Measurements from ENCODE around the gene CBFB. TPM values are rescaled to one million over a fixed set of nuclear protein-coding genes. Genes with fewer than 3 reads are reported as not detected.

The CBFB gene
- total and polyA plus RNA-seq, 2 experiments from 2014 or later, result 26.1 to 26.9 TPM

DNA sequence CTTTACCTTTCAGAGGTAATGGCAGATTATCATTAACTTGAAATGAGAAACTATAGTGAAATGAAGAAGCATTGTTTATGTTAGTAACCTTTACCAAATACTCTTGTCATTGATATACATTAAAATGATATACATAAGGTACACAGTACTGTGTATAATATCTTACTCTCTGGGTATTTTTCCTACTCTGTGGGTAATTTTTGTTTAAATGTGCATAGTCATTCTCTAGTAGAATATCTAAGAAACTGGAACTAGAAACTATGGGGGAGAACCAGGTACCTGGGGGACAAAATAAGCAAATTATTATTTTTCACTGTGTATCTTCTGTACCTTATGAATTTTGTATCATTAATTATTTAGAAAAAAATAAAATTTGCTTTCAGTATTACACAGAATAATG lies 60.2 kb downstream of the CBFB start:
- no peak overlapping the region for H3K27ac ChIP-seq (ENCODE audit: low read depth)
- no peak overlapping the region for H2AFZ ChIP-seq
- Mint-ChIP-seq H3K4me3 (no peak overlapping the region), H3K4me1 (no peaks in the 10 kb centered on the region), H3K9me3 (no peaks in the 10 kb centered on the region), H3K27me3 (ENCODE audit: insufficient read depth, low read depth, poor library complexity) (no peaks in the 10 kb centered on the region), H3K27ac (no peak overlapping the region), H3K36me3 (ENCODE audit: low read depth) (no peaks in the 10 kb centered on the region)
- no peaks in the 10 kb centered on the region for H4K20me1 ChIP-seq (replicated peaks; ENCODE audit: insufficient read depth)
- no peak overlapping the region for H3K4me3 ChIP-seq
- H3K4me2 ChIP-seq, result no peak overlapping the region
- ATAC-seq, result no peak
- H3K27me3 ChIP-seq (ENCODE audit: insufficient read depth), result no peaks in the 10 kb centered on the region
- H3K9me2 ChIP-seq (ENCODE audit: insufficient read depth), result no peaks in the 10 kb centered on the region
- H3F3A ChIP-seq (replicated peaks; ENCODE audit: low read depth), result no peaks in the 10 kb centered on the region
- no peaks in the 10 kb centered on the region for H3K79me2 ChIP-seq (replicated peaks; ENCODE audit: insufficient read depth)
- TF ChIP-seq CREB1 (CRISPR knock-in tag; IDR thresholded peaks at IDR 0.05; ENCODE audit: low read depth) (no peak), ETS1 (IDR thresholded peaks at IDR 0.05) (no peak), EZH2 (IDR thresholded peaks at IDR 0.05; ENCODE audit: low read depth, unreplicated experiment) (no peak), STAT1 (IDR thresholded peaks at IDR 0.05; ENCODE audit: unreplicated experiment) (no peak), ZNF331 (CRISPR knock-in tag; IDR thresholded peaks at IDR 0.05; ENCODE audit: low read depth) (no peak), JUNB (IDR thresholded peaks at IDR 0.05; ENCODE audit: unreplicated experiment) (no peak), EZH2phosphoT487 (IDR thresholded peaks at IDR 0.05; ENCODE audit: unreplicated experiment) (no peak), POLR2AphosphoS5 (IDR thresholded peaks at IDR 0.05; ENCODE audit: low read depth) (no peak)
- TF ChIP-seq, protein P1, sequence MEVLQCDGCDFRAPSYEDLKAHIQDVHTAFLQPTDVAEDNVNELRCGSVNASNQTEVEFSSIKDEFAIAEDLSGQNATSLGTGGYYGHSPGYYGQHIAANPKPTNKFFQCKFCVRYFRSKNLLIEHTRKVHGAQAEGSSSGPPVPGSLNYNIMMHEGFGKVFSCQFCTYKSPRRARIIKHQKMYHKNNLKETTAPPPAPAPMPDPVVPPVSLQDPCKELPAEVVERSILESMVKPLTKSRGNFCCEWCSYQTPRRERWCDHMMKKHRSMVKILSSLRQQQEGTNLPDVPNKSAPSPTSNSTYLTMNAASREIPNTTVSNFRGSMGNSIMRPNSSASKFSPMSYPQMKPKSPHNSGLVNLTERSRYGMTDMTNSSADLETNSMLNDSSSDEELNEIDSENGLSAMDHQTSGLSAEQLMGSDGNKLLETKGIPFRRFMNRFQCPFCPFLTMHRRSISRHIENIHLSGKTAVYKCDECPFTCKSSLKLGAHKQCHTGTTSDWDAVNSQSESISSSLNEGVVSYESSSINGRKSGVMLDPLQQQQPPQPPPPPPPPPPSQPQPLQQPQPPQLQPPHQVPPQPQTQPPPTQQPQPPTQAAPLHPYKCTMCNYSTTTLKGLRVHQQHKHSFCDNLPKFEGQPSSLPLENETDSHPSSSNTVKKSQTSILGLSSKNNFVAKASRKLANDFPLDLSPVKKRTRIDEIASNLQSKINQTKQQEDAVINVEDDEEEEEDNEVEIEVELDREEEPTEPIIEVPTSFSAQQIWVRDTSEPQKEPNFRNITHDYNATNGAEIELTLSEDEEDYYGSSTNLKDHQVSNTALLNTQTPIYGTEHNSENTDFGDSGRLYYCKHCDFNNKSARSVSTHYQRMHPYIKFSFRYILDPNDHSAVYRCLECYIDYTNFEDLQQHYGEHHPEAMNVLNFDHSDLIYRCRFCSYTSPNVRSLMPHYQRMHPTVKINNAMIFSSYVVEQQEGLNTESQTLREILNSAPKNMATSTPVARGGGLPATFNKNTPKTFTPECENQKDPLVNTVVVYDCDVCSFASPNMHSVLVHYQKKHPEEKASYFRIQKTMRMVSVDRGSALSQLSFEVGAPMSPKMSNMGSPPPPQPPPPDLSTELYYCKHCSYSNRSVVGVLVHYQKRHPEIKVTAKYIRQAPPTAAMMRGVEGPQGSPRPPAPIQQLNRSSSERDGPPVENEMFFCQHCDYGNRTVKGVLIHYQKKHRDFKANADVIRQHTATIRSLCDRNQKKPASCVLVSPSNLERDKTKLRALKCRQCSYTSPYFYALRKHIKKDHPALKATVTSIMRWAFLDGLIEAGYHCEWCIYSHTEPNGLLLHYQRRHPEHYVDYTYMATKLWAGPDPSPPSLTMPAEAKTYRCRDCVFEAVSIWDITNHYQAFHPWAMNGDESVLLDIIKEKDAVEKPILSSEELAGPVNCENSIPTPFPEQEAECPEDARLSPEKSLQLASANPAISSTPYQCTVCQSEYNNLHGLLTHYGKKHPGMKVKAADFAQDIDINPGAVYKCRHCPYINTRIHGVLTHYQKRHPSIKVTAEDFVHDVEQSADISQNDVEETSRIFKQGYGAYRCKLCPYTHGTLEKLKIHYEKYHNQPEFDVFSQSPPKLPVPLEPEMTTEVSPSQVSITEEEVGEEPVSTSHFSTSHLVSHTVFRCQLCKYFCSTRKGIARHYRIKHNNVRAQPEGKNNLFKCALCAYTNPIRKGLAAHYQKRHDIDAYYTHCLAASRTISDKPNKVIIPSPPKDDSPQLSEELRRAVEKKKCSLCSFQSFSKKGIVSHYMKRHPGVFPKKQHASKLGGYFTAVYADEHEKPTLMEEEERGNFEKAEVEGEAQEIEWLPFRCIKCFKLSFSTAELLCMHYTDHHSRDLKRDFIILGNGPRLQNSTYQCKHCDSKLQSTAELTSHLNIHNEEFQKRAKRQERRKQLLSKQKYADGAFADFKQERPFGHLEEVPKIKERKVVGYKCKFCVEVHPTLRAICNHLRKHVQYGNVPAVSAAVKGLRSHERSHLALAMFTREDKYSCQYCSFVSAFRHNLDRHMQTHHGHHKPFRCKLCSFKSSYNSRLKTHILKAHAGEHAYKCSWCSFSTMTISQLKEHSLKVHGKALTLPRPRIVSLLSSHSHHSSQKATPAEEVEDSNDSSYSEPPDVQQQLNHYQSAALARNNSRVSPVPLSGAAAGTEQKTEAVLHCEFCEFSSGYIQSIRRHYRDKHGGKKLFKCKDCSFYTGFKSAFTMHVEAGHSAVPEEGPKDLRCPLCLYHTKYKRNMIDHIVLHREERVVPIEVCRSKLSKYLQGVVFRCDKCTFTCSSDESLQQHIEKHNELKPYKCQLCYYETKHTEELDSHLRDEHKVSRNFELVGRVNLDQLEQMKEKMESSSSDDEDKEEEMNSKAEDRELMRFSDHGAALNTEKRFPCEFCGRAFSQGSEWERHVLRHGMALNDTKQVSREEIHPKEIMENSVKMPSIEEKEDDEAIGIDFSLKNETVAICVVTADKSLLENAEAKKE (CRISPR knock-in tag; IDR thresholded peaks at IDR 0.05), result no peak
- TF ChIP-seq, protein P2, sequence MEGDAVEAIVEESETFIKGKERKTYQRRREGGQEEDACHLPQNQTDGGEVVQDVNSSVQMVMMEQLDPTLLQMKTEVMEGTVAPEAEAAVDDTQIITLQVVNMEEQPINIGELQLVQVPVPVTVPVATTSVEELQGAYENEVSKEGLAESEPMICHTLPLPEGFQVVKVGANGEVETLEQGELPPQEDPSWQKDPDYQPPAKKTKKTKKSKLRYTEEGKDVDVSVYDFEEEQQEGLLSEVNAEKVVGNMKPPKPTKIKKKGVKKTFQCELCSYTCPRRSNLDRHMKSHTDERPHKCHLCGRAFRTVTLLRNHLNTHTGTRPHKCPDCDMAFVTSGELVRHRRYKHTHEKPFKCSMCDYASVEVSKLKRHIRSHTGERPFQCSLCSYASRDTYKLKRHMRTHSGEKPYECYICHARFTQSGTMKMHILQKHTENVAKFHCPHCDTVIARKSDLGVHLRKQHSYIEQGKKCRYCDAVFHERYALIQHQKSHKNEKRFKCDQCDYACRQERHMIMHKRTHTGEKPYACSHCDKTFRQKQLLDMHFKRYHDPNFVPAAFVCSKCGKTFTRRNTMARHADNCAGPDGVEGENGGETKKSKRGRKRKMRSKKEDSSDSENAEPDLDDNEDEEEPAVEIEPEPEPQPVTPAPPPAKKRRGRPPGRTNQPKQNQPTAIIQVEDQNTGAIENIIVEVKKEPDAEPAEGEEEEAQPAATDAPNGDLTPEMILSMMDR (conservative IDR thresholded peaks at IDR 0.05; ENCODE audit: low read depth in 2 of 2), result no peak
- TF ChIP-seq, protein P3, sequence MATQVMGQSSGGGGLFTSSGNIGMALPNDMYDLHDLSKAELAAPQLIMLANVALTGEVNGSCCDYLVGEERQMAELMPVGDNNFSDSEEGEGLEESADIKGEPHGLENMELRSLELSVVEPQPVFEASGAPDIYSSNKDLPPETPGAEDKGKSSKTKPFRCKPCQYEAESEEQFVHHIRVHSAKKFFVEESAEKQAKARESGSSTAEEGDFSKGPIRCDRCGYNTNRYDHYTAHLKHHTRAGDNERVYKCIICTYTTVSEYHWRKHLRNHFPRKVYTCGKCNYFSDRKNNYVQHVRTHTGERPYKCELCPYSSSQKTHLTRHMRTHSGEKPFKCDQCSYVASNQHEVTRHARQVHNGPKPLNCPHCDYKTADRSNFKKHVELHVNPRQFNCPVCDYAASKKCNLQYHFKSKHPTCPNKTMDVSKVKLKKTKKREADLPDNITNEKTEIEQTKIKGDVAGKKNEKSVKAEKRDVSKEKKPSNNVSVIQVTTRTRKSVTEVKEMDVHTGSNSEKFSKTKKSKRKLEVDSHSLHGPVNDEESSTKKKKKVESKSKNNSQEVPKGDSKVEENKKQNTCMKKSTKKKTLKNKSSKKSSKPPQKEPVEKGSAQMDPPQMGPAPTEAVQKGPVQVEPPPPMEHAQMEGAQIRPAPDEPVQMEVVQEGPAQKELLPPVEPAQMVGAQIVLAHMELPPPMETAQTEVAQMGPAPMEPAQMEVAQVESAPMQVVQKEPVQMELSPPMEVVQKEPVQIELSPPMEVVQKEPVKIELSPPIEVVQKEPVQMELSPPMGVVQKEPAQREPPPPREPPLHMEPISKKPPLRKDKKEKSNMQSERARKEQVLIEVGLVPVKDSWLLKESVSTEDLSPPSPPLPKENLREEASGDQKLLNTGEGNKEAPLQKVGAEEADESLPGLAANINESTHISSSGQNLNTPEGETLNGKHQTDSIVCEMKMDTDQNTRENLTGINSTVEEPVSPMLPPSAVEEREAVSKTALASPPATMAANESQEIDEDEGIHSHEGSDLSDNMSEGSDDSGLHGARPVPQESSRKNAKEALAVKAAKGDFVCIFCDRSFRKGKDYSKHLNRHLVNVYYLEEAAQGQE (IDR thresholded peaks at IDR 0.05; ENCODE audit: unreplicated experiment), result no peak
- no peaks in the 10 kb centered on the region; the same call in 1 of the 2 replicates for H3K36me3 ChIP-seq (ENCODE audit: insufficient read depth)
- H3K4me1 ChIP-seq (ENCODE audit: insufficient read depth), result no peaks in the 10 kb centered on the region
- DNase-seq (ENCODE audit: low spot score), result no peak

All from GM23338 (cell line).